22Rv1 (cell line): Measurements from ENCODE around the gene PIAS4.

Experiments
- CTCF ChIP-seq: fragments of 450-650 bp; IDR thresholded peaks from 2 replicates; pipeline ENCODE4 v1.5.1; 2017; ENCODE audit warnings: mild to moderate bottlenecking
- ZFX ChIP-seq: fragments of 450-650 bp; IDR thresholded peaks from 2 replicates; pipeline ENCODE4 v1.6.1; 2017; ENCODE audit warnings: antibody characterized with exemption, borderline replicate concordance

- TF ChIP-seq CTCF (no peak), ZFX (no peak)
Observed at GRCh38 chr19:4035018-4035566, 27.6 kb downstream of the PIAS4 start.
